B cell (primary cell): Measurements from ENCODE around the gene PDE3B. TPM values are rescaled to one million over a fixed set of nuclear protein-coding genes. Genes with fewer than 3 reads are reported as not detected.
"Not testable (repeated sequence)": the region's sequence is repeated elsewhere in the genome, so short reads cannot be mapped to it uniquely, and the experiment has no call there.

Experiments used
- ATAC-seq: fragments of 200-7000 bp; cut with Tn5 transposase; one replicate; pipeline ENCODE4 v1.10.0; 2021; ENCODE audit warnings: low read depth, mild to moderate bottlenecking, moderate number of reproducible peaks, moderate library complexity
- CTCF ChIA-PET: fragments of 350-600 bp; sonication (Branson Sonifier 250); formaldehyde crosslinking; loops from one replicate; lab custom pipeline; 2021; ENCODE audit warnings: antibody characterized with exemption, inconsistent platforms; lab: Charles Lee
- POLR2A ChIA-PET: fragments of 350-600 bp; sonication (Branson Sonifier 250); formaldehyde crosslinking; loops from one replicate; lab custom pipeline; 2021; ENCODE audit warnings: antibody characterized with exemption; lab: Charles Lee
- DNase-seq: peaks from one replicate; pipeline ENCODE4 v3.0.0; 2013
- H2AFZ ChIP-seq: 2 replicates; pipeline ENCODE4 v1.6.1; 2012; ENCODE audit warnings: mild to moderate bottlenecking, low read depth, low read length; ENCODE audit not compliant: insufficient read depth, poor library complexity, severe bottlenecking
- H3K27ac ChIP-seq, 2 donors: 1 replicate in 1 of 2; 2 replicates in 1 of 2; pipeline ENCODE4 v1.5.1; 2012 to 2013; ENCODE audit warnings: low read length in 2 of 2, mild to moderate bottlenecking in 2 of 2, moderate library complexity in 1 of 2
- H3K27me3 ChIP-seq, 4 experiments: fragments of 200-600 bp in 1 of 4; sonication (generic) in 1 of 4; replicated peaks in 1 of 4; 1 replicate in 2 of 4; 2 replicates in 2 of 4; pipeline versions ENCODE4 v1.6.1 to v1.7.0; 2013 to 2016; ENCODE audit warnings: low read length in 3 of 4, mild to moderate bottlenecking in 2 of 4, mixed read lengths in 1 of 4, moderate library complexity in 1 of 4; ENCODE audit not compliant: insufficient read depth in 4 of 4, control insufficient read depth in 3 of 4; ENCODE audit errors: control extremely low read depth in 1 of 4
- H3K36me3 ChIP-seq, 2 experiments: replicated peaks in 1 of 2; 1 replicate in 1 of 2; 2 replicates in 1 of 2; pipeline versions ENCODE4 v1.6.1 to v1.7.1; 2013; ENCODE audit warnings: low read length in 1 of 2; ENCODE audit not compliant: insufficient read depth in 2 of 2, control insufficient read depth in 1 of 2; ENCODE audit errors: control extremely low read depth in 1 of 2, extremely low read depth in 1 of 2
- H3K4me1 ChIP-seq, 2 donors: fragments of 200-600 bp in 1 of 2; sonication (generic) in 1 of 2; 1 replicate in 1 of 2; 2 replicates in 1 of 2; pipeline versions ENCODE4 v1.5.1 to v1.6.1; 2013 to 2017; ENCODE audit warnings: low read length in 2 of 2; ENCODE audit not compliant: control insufficient read depth in 2 of 2, insufficient read depth in 2 of 2
- H3K4me2 ChIP-seq: replicated peaks from 2 replicates; pipeline ENCODE3; 2012; ENCODE audit warnings: mild to moderate bottlenecking, low read depth, low read length; ENCODE audit not compliant: poor library complexity, severe bottlenecking
- H3K4me3 ChIP-seq, 5 experiments: fragments of 200-600 bp in 1 of 5; sonication (generic) in 1 of 5; 1 replicate in 3 of 5; 2 replicates in 2 of 5; pipeline versions ENCODE4 v1.5.1 to v1.7.0; 2011 to 2016; ENCODE audit warnings: low read length in 4 of 5, mild to moderate bottlenecking in 4 of 5, low read depth in 2 of 5, control low read depth in 1 of 5, moderate library complexity in 1 of 5; ENCODE audit not compliant: insufficient read depth in 1 of 5; ENCODE audit errors: control extremely low read depth in 1 of 5, extremely low read depth in 1 of 5
- H3K79me2 ChIP-seq: fragments of 200-600 bp; sonication (generic); one replicate; pipeline ENCODE4 v1.6.0; 2016; ENCODE audit warnings: low read length; ENCODE audit not compliant: control insufficient read depth, insufficient read depth
- H3K9ac ChIP-seq: fragments of 200-600 bp; sonication (generic); 2 replicates; pipeline ENCODE4 v1.6.1; 2017; ENCODE audit warnings: mild to moderate bottlenecking, low read length, moderate library complexity
- H3K9me3 ChIP-seq, 3 donors: one replicate each; pipeline versions ENCODE4 v1.6.1 to v1.7.1; 2013; ENCODE audit warnings: low read length in 2 of 3; ENCODE audit not compliant: control insufficient read depth in 2 of 3, insufficient read depth in 1 of 3; ENCODE audit errors: control extremely low read depth in 1 of 3
- H4K20me1 ChIP-seq: 2 replicates; pipeline ENCODE4 v1.6.0; 2012; ENCODE audit warnings: mild to moderate bottlenecking, low read length; ENCODE audit not compliant: insufficient read depth, control insufficient read depth, poor library complexity, severe bottlenecking
- H3K27ac Mint-ChIP-seq: one replicate; pipeline ENCODE4 v1.8.0; 2021; ENCODE audit warnings: mixed read lengths
- H3K27me3 Mint-ChIP-seq: one replicate; pipeline ENCODE4 v1.8.0; 2021; ENCODE audit warnings: mixed read lengths
- H3K4me1 Mint-ChIP-seq: one replicate; pipeline ENCODE4 v1.8.0; 2021; ENCODE audit warnings: mixed read lengths
- H3K4me3 Mint-ChIP-seq: one replicate; pipeline ENCODE4 v1.8.0; 2021; ENCODE audit warnings: mixed read lengths
- H3K9me3 Mint-ChIP-seq: one replicate; pipeline ENCODE4 v1.8.0; 2022; ENCODE audit warnings: mixed read lengths; ENCODE audit not compliant: insufficient read depth
- CTCF ChIP-seq: fragments of 200-600 bp; IDR thresholded peaks from one replicate; pipeline ENCODE4 v1.8.0; 2022; ENCODE audit warnings: antibody characterized with exemption, mild to moderate bottlenecking
- EZH2 ChIP-seq: IDR thresholded peaks from 2 replicates; pipeline ENCODE4 v1.6.1; 2012; ENCODE audit warnings: borderline replicate concordance, low read depth, mild to moderate bottlenecking, moderate library complexity, low read length; ENCODE audit not compliant: insufficient read depth, poor library complexity, severe bottlenecking
- WGBS: methylation state at CpG from one replicate; pipeline ENCODE4 v1.1.5; 2013; ENCODE audit warnings: missing lambda C conversion rate; ENCODE audit not compliant: insufficient coverage; 5-methylcytosine and 5-hydroxymethylcytosine counted together
- intact Hi-C: fragments of 100-400 bp; cut with micrococcal nuclease; formaldehyde crosslinking; loops from one replicate; pipeline ENCODE4 v1.10.0; 2022
- polyA plus RNA-seq: library from polyadenylated mRNA; depleted of rRNA; stranded (reverse); fragments of >200 nt; gene quantifications from 2 replicates; pipeline ENCODE4 v1.2.3, GENCODE V29; 2012
- total RNA-seq, 2 donors: library from RNA; stranded (reverse); fragments of 120-200 nt in 1 of 2; gene quantifications; 1 replicate in 1 of 2; 2 replicates in 1 of 2; pipeline versions ENCODE4 v1.2.3 to v1.2.4, GENCODE V29; 2013 to 2022

The PDE3B gene
- total and polyA plus RNA-seq, 2 donors (not counting 1 experiment from before 2014, with no cell fraction given), result 1.0 to 60.7 TPM

GRCh38 chr11:14687456-14687855 lies 43.9 kb downstream of the PDE3B start:
- POLR2A ChIA-PET, result no interaction called here
- Mint-ChIP-seq H3K4me1 (peaks cover 6% of the 10 kb centered on the region), H3K9me3 (no peaks in the 10 kb centered on the region), H3K4me3 (no peak overlapping the region), H3K27me3 (peaks cover 8% of the 10 kb centered on the region), H3K27ac (no peak overlapping the region)
- DNase-seq (no peak), ATAC-seq (no peak)
- Histone ChIP-seq H3K79me2 (no peaks in the 10 kb centered on the region), H3K4me3 (no peak overlapping the region), H4K20me1 (no peaks in the 10 kb centered on the region), H3K9ac (no peak overlapping the region), H3K4me2 (no peak overlapping the region), H3K27ac (no peak overlapping the region), H3K4me1 (no peaks in the 10 kb centered on the region), H2AFZ (no peak overlapping the region), H3K27me3 (no peaks in the 10 kb centered on the region), H3K36me3 (no peaks in the 10 kb centered on the region), H3K9me3 (peaks cover 0 to 6% (median 0%) of the 10 kb centered on the region in 3 donors)
- intact Hi-C loops, result no loop called here
- TF ChIP-seq EZH2 (no peak), CTCF (no peak)
- CTCF ChIA-PET, result no interaction called here

- Mint-ChIP-seq H3K27me3 (peaks cover 8% of the 10 kb centered on the region), H3K4me3 (no peak overlapping the region), H3K27ac (no peak overlapping the region), H3K9me3 (peaks cover 2% of the 10 kb centered on the region), H3K4me1 (peaks cover 6% of the 10 kb centered on the region)
- Histone ChIP-seq H3K27me3 (no peaks in the 10 kb centered on the region), H2AFZ (no peak overlapping the region), H3K27ac (no peak overlapping the region), H4K20me1 (no peaks in the 10 kb centered on the region), H3K4me1 (no peaks in the 10 kb centered on the region), H3K4me3 (no peak overlapping the region), H3K4me2 (no peak overlapping the region), H3K79me2 (no peaks in the 10 kb centered on the region), H3K9me3 (peaks cover 0 to 6% (median under 1%) of the 10 kb centered on the region in 3 donors), H3K9ac (no peak overlapping the region), H3K36me3 (no peaks in the 10 kb centered on the region)
- no peak for ATAC-seq
- POLR2A ChIA-PET, result no interaction called here
- WGBS, result 100% methylated on average over 1 of the region's 2 CpGs
- DNase-seq, result no peak
- CTCF ChIA-PET, result no interaction called here
- intact Hi-C loops, result no loop called here
- TF ChIP-seq CTCF, result peak; percentile 4
- no peak for TF ChIP-seq EZH2
These were observed 44.5 kb downstream of the PDE3B start for GRCh38 chr11:14687943-14688627.

DNA sequence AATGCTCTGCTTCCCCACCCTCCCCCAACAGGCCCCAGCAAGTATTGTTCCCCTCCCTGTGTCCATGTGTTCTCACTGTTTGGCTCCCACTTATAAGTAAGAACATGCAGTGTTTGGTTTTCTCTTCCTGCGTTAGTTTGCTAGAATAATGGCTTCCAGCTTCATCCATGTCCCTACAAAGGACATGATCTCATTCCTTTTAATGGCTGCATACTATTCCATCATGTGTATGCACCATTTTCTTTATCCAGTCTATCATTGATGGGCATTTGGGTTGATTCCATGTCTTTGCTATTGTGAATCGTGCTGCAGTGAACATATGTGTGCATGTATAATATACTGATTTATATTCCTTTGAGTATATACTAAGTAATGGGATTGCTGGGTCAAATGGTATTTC lies 52.1 kb downstream of the PDE3B start:
- intact Hi-C loops, result not testable (repeated sequence)

More for the DNA sequence above, 52.1 kb downstream of the PDE3B start:
- H3K4me1 Mint-ChIP-seq, H3K4me1 ChIP-seq, H3K9ac ChIP-seq, CTCF ChIA-PET, POLR2A ChIA-PET, H3K9me3 ChIP-seq, H3K27ac Mint-ChIP-seq, H3K27me3 ChIP-seq, H3K36me3 ChIP-seq, ATAC-seq, DNase-seq, H3K4me3 Mint-ChIP-seq, H3K4me3 ChIP-seq, H3K27ac ChIP-seq, H4K20me1 ChIP-seq, H3K79me2 ChIP-seq, H3K4me2 ChIP-seq, H3K27me3 Mint-ChIP-seq, H2AFZ ChIP-seq: not testable (repeated sequence)
- peaks cover 14% of the 10 kb centered on the region for H3K9me3 Mint-ChIP-seq
- WGBS, result 100% methylated on average over 1 of the region's 2 CpGs
